GM23248 (cell line): ENCODE measurements around the gene COL9A1.

ENCODE experiments used
- EZH2 ChIP-seq: fragments of 200-600 bp; sonication (generic); IDR thresholded peaks from 2 replicates; pipeline ENCODE4 v1.6.1; 2018; ENCODE audit warnings: antibody characterized with exemption, mild to moderate bottlenecking; ENCODE audit not compliant: insufficient read depth, poor library complexity, severe bottlenecking
- EZH2phosphoT487 ChIP-seq: fragments of 200-600 bp; sonication (generic); IDR thresholded peaks from 2 replicates; pipeline ENCODE4 v1.6.1; 2018; ENCODE audit warnings: antibody characterized with exemption, moderate library complexity, mild to moderate bottlenecking, low read depth; ENCODE audit not compliant: insufficient read depth

DNA sequence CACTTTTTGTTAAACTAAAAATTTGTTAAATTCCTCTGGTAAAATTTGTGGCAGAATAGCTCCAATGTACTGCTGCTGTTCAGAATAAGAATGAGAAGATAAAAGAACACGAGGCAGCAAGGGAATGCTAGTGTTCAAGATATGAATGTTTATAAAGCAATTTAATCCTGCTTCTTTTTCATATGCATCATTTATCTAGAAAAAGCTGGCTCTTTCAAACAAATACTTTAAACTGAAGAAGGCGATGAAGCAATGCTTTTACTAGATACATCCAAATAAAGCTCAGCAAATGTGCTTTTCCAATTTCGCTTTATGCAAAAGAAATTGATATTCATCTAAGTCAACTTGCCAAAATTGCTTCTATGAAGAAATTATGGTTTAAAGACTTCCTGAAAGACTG is 66.5 kb downstream of the COL9A1 start:
- TF ChIP-seq EZH2phosphoT487 = no peak
- no peak for TF ChIP-seq EZH2
